ENCODE data around the gene RPL18A.

Gene RPL18A

GRCh38 chr19:17859533-17860330, at the start of gene RPL18A:
Gene RPL18A (plus strand): TSS chr19:17859910. CDS start chr19:17859957, 47 bp downstream.
- DNase-seq (ENCODE audit: low read depth in 3 of 3): peak; percentile 98 to 99 (median 99)

GRCh38 chr19:17811103-17811502, 48.6 kb upstream of the RPL18A start:
- no peak for DNase-seq (ENCODE audit: low read depth in 3 of 3)

GRCh38 chr19:17811681-17812080, 48.0 kb upstream of the RPL18A start:
- DNase-seq (ENCODE audit: low read depth in 3 of 3): no peak

- no peak for DNase-seq (ENCODE audit: low read depth in 3 of 3)
Measured at GRCh38 chr19:17812099-17812498, 47.6 kb upstream of the RPL18A start.

DNA sequence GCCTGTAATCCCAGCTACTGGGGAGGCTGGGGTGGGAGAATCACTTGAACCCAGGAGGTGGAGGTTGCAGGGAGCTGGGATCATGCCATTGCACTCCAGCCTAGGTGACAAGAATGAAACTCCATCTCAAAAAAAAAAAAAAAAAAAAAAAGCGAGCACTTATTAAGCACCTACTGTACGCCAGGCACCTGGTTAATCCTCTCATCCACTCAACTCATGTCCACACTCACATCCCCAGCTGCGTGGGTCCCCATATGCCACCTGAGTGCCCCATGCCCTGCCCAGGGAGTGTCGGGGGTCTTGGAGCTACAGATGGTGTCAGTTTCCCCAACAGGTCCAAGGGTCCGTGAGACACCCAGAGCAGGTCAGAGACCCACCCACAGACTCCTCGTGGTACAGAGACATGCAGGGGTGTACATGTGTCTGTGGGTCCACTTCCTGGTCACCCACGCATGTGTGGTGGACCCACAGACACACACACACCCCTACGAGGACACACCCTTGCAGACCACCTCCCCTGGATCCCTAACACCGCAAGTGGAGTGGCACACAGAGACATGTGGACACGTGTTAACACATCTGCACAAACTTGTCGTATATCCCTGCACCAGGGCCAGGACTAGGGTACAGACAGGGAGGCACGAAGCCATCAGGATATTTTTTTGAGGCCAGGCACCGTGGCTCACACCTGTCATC, 41.9 kb upstream of the RPL18A start:
- no peak for DNase-seq (ENCODE audit: low read depth in 3 of 3)

GRCh38 chr19:17821190-17821589, 38.5 kb upstream of the RPL18A start, which contains the start of gene INSL3:
Gene INSL3 (minus strand): TSS chr19:17821519. CDS start chr19:17821506, 13 bp downstream.
- DNase-seq (ENCODE audit: low read depth in 3 of 3): no peak

DNA sequence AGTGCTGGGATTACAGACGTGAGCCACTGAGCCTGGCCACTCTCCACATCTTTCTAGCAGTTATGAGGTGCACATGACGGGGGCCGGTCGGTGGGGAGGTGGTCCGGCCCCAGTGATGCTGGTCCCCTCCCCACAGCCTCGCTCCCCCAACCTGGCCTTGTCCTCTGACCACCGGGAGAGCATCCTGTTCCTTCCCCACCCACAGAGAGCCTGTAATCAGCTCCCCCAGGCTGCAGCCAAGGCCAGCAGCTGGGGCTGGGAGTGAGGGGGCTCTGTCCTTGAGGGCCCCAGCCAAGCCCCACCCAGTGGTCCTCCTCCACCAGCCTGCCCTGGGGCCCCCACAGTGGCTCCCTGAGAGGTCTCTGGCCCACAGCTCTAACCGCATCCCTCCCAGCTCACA, 35.4 kb upstream of the RPL18A start:
- no peak for DNase-seq (ENCODE audit: low read depth in 3 of 3)

- no peak for DNase-seq (ENCODE audit: low read depth in 3 of 3)
Measured at GRCh38 chr19:17826508-17827056, 33.1 kb upstream of the RPL18A start.

- no peak for DNase-seq (ENCODE audit: low read depth in 3 of 3)
Measured at GRCh38 chr19:17829855-17830566, 29.7 kb upstream of the RPL18A start.

GRCh38 chr19:17830567-17831418, 28.9 kb upstream of the RPL18A start:
- DNase-seq (ENCODE audit: low read depth in 3 of 3): peak; percentile 27 to 62 (median 42)

DNA sequence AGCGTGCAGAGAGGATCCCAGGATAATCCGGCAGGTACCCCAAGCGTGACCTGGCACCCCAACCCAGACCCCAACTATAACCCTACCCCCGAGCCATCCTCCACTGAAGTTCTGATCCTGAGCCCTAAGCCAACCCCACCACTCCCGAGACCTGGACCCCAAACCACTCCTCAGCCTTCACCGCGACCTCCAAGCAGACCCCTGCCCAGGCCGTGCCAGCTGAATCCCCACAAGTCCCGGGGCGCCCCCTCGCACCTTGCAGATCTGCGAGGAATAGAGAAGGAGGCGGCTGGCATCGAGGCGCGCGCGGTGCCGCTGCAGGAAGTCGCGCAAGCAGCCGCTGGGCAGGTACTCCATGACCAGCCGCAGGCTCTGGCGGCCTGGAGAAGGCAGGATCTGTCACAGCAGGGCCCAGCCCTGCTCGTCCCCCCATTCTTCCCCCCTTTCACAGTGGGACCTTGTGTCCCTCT, 28.3 kb upstream of the RPL18A start:
- DNase-seq (ENCODE audit: low read depth in 3 of 3): no peak

- DNase-seq (ENCODE audit: low read depth in 3 of 3): no peak
Measured at GRCh38 chr19:17832443-17833208, 27.1 kb upstream of the RPL18A start.

GRCh38 chr19:17834350-17835181, 25.1 kb upstream of the RPL18A start:
- no peak for DNase-seq (ENCODE audit: low read depth in 3 of 3)

- no peak for DNase-seq (ENCODE audit: low read depth in 3 of 3)
Measured at GRCh38 chr19:17835182-17836006, 24.3 kb upstream of the RPL18A start.

GRCh38 chr19:17836530-17836929, 23.2 kb upstream of the RPL18A start:
- DNase-seq (ENCODE audit: low read depth in 3 of 3): no peak

- DNase-seq (ENCODE audit: low read depth in 3 of 3): no peak
Measured at GRCh38 chr19:17837972-17838371, 21.7 kb upstream of the RPL18A start.

- DNase-seq (ENCODE audit: low read depth in 3 of 3): no peak
Measured at GRCh38 chr19:17840019-17840418, 19.7 kb upstream of the RPL18A start.

DNA sequence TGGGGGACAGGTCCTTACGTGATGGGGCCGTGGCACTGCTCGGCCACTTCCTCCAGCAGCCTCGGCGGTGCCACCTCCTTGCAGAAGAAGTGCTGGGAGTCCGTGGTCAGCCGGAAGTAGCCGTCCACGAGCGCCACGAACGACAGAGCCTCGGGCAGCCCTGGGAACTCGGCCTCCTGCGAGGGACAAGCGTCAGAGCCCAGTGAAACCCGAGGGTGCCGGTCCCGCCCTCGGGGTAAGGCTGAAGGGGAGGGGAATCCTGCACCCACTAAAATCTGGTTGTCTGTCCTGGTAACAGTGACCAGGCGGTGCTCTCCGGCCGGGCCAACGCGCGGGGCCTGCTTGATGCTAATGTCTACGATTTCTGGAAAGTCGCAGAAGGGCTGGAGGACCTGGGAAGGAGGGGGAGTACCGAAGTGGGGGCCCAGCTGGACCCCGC, 18.3 kb upstream of the RPL18A start:
- no peak for DNase-seq (ENCODE audit: low read depth in 3 of 3)
